HCT116 (cell line): ENCODE results near the gene BPIFB6. TPM values are rescaled to one million over a fixed set of nuclear protein-coding genes. Genes with fewer than 3 reads are reported as not detected.

ENCODE experiments used
- ATAC-seq: fragments of 200-7000 bp; cut with Tn5 transposase; 2 replicates; pipeline ENCODE4 v1.9.1; 2020; ENCODE audit warnings: mild to moderate bottlenecking, moderate library complexity
- BruUV-seq: library from RNA; stranded (reverse); fragments of 400-500 nt; replicated peaks from 2 replicates; lab custom pipeline; 2021; lab: Mats Ljungman, UMichigan
- CTCF ChIA-PET: fragments of 300-600 bp; sonication (Branson Sonifier 250); formaldehyde crosslinking; loops from one replicate; lab custom pipeline; 2021; ENCODE audit warnings: antibody characterized with exemption; lab: Charles Lee
- POLR2A ChIA-PET: fragments of 300-600, 350-600 bp; sonication (Branson Sonifier 250); formaldehyde crosslinking; loops from one replicate; lab custom pipeline; 2021; ENCODE audit warnings: antibody characterized with exemption; lab: Charles Lee
- RAD21 ChIA-PET, 2 experiments: fragments of 300-600 bp; sonication (Branson Sonifier 250); formaldehyde crosslinking; loops; one replicate each; lab custom pipeline; 2023; ENCODE audit warnings: low total read pairs in 2 of 2; ENCODE audit not compliant: uncharacterized antibody in 2 of 2, unreplicated experiment in 2 of 2, low non-redundant PET in 1 of 2; lab: Charles Lee
- DNase-seq: peaks from one replicate; pipeline ENCODE4 v3.0.0-alpha.2; 2010; ENCODE audit warnings: low read depth, low spot score
- H2AFZ ChIP-seq: fragments of 200-600 bp; shearing (Covaris generic), sonication (generic); 2 replicates; pipeline ENCODE4 v1.6.1; 2017; ENCODE audit warnings: low read depth, mixed run types, mixed read lengths, antibody characterized with exemption, low read length; ENCODE audit not compliant: poor library complexity, severe bottlenecking
- H3K27ac ChIP-seq: 2 replicates; pipeline ENCODE4 v1.5.1; 2012; ENCODE audit warnings: low read depth, low read length
- H3K27me3 ChIP-seq: fragments of 200-600 bp; sonication (generic); 2 replicates; pipeline ENCODE4 v1.6.1; 2016; ENCODE audit warnings: mixed run types, low read length, mixed read lengths; ENCODE audit not compliant: insufficient read depth
- H3K36me3 ChIP-seq, 2 experiments: fragments of 200-500 bp in 1 of 2; fragments of 200-600 bp in 1 of 2; sonication (Bioruptor generic) in 1 of 2; sonication (generic) in 1 of 2; 2 replicates each; pipeline versions ENCODE4 v1.5.1 to v1.6.1; 2014 to 2016; ENCODE audit warnings: low read length in 2 of 2, inconsistent platforms in 1 of 2, mixed read lengths in 1 of 2, mixed run types in 1 of 2; ENCODE audit not compliant: insufficient read depth in 2 of 2, control insufficient read depth in 1 of 2
- H3K4me1 ChIP-seq, 2 experiments: fragments of 200-600 bp in 1 of 2; sonication (generic) in 1 of 2; 2 replicates each; pipeline versions ENCODE4 v1.5.1 to v1.6.1; 2012 to 2017; ENCODE audit warnings: low read length in 2 of 2, inconsistent platforms in 1 of 2, mild to moderate bottlenecking in 1 of 2, mixed read lengths in 1 of 2, mixed run types in 1 of 2, moderate library complexity in 1 of 2; ENCODE audit not compliant: insufficient read depth in 2 of 2, control insufficient read depth in 1 of 2
- H3K4me2 ChIP-seq: fragments of 200-600 bp; sonication (generic); 2 replicates; pipeline ENCODE4 v1.6.1; 2017; ENCODE audit warnings: mixed run types, low read length, mixed read lengths
- H3K4me3 ChIP-seq, 2 experiments: fragments of 200-600 bp in 1 of 2; sonication (generic) in 1 of 2; replicated peaks in 1 of 2; 2 replicates each; pipeline ENCODE4 v1.5.1; 2011 to 2016; ENCODE audit warnings: low read length in 2 of 2, control low read depth in 1 of 2, low read depth in 1 of 2, mild to moderate bottlenecking in 1 of 2, mixed read lengths in 1 of 2, mixed run types in 1 of 2
- H3K79me2 ChIP-seq: fragments of 200-600 bp; sonication (generic); 2 replicates; pipeline ENCODE4 v1.6.1; 2017; ENCODE audit warnings: mild to moderate bottlenecking, mixed run types, low read length, moderate library complexity, mixed read lengths; ENCODE audit not compliant: insufficient read depth
- H3K9ac ChIP-seq: fragments of 200-600 bp; sonication (generic); 2 replicates; pipeline ENCODE4 v1.6.1; 2016; ENCODE audit warnings: low read length, mixed read lengths
- H3K9me2 ChIP-seq: fragments of 200-600 bp; sonication (generic), shearing (Covaris generic); 2 replicates; pipeline ENCODE4 v1.6.1; 2017; ENCODE audit warnings: mixed run types, mild to moderate bottlenecking, moderate library complexity; ENCODE audit not compliant: insufficient read depth
- H3K9me3 ChIP-seq, 2 experiments: fragments of 200-500 bp in 1 of 2; fragments of 200-600 bp in 1 of 2; sonication (Bioruptor generic) in 1 of 2; sonication (generic) in 1 of 2; 2 replicates each; pipeline ENCODE4 v1.6.1; 2014 to 2017; ENCODE audit warnings: low read length in 2 of 2, mixed read lengths in 2 of 2, inconsistent platforms in 1 of 2, low read depth in 1 of 2, mild to moderate bottlenecking in 1 of 2, mixed run types in 1 of 2, moderate library complexity in 1 of 2; ENCODE audit not compliant: control insufficient read depth in 1 of 2, insufficient read depth in 1 of 2
- H4K20me1 ChIP-seq: fragments of 200-600 bp; sonication (generic), shearing (Covaris generic); 2 replicates; pipeline ENCODE4 v1.6.1; 2017; ENCODE audit warnings: mixed run types, mild to moderate bottlenecking, moderate library complexity; ENCODE audit not compliant: insufficient read depth
- CBX3 ChIP-seq: IDR thresholded peaks from 2 replicates; pipeline ENCODE4 v1.6.1; 2012; ENCODE audit warnings: low read depth
- EGR1 ChIP-seq: IDR thresholded peaks from 2 replicates; pipeline ENCODE4 v1.6.1; 2012; ENCODE audit warnings: low read depth
- JUND ChIP-seq: IDR thresholded peaks from 2 replicates; pipeline ENCODE4 v1.6.1; 2012
- MAX ChIP-seq: IDR thresholded peaks from 2 replicates; pipeline ENCODE4 v1.6.1; 2012
- POLR2A ChIP-seq: IDR thresholded peaks from 2 replicates; pipeline ENCODE4 v1.7.0; 2011; ENCODE audit warnings: borderline replicate concordance; ENCODE audit not compliant: insufficient read depth, insufficient read length; ENCODE audit errors: extremely low read depth
- SP1 ChIP-seq: IDR thresholded peaks from 2 replicates; pipeline ENCODE4 v1.6.1; 2012; ENCODE audit warnings: low read depth
- SRF ChIP-seq: IDR thresholded peaks from 2 replicates; pipeline ENCODE4 v1.6.1; 2012; ENCODE audit warnings: low read depth
- ZBTB33 ChIP-seq: IDR thresholded peaks from 2 replicates; pipeline ENCODE4 v1.6.1; 2011; ENCODE audit warnings: mild to moderate bottlenecking, low read length, moderate library complexity; ENCODE audit not compliant: insufficient replicate concordance; ENCODE audit errors: extremely low read depth
- intact Hi-C: fragments of 100-400 bp; cut with micrococcal nuclease; formaldehyde crosslinking; loops from 2 replicates; pipeline ENCODE4 v1.10.0; 2022
- total RNA-seq: library from RNA; stranded (reverse); gene quantifications from one replicate; pipeline ENCODE4 v1.2.1, GENCODE V29; 2021; ENCODE audit not compliant: unreplicated experiment

The BPIFB6 gene
- total RNA-seq, 1 experiment from 2014 or later, result not detected

GRCh38 chr20:32988008-32988407 lies 43.4 kb upstream of the BPIFB6 start:
- RAD21 ChIA-PET, result no interaction called here
- H3K79me2 ChIP-seq, result no peaks in the 10 kb centered on the region
- intact Hi-C loops, result no loop called here

More at GRCh38 chr20:32988008-32988407, 43.4 kb upstream of the BPIFB6 start:
- TF ChIP-seq CBX3 (no peak), SRF (no peak), JUND (no peak), MAX (no peak), EGR1 (no peak), ZBTB33 (no peak), SP1 (no peak), POLR2A (no peak)
- Histone ChIP-seq H3K36me3 (no peaks in the 10 kb centered on the region), H3K4me2 (no peak overlapping the region), H3K9me2 (no peaks in the 10 kb centered on the region), H3K27me3 (no peaks in the 10 kb centered on the region), H4K20me1 (no peaks in the 10 kb centered on the region), H2AFZ (no peak overlapping the region), H3K4me1 (peaks cover 0 to 5% of the 10 kb centered on the region in 2 experiments; a peak in 1 of 4 replicates), H3K27ac (no peak overlapping the region), H3K9ac (no peak overlapping the region), H3K4me3 (no peak overlapping the region), H3K9me3 (no peaks in the 10 kb centered on the region)
- ChIA-PET CTCF (no interaction called here), POLR2A (no interaction called here)
- DNase-seq (no peak), ATAC-seq (no peak)
- no TSS peak for BruUV-seq
